ENCODE results near the gene CCRL2.

- TF ChIP-seq CTCF (conservative IDR thresholded peaks at IDR 0.05) (no peak), ZFX (IDR thresholded peaks at IDR 0.05) (no peak)
These were observed 33.7 kb downstream of the CCRL2 start for GRCh38 chr3:46440531-46441294.

Data from C4-2B (cell line).